Colonic mucosa (tissue), 4 donors: ENCODE data around the gene RFX3. TPM values are rescaled to one million over a fixed set of nuclear protein-coding genes. Genes with fewer than 3 reads are reported as not detected.

Experiments used
- DNase-seq: peaks from one replicate; pipeline ENCODE4 v3.0.0-alpha.2; 2020
- H3K27ac ChIP-seq: fragments of 200-600 bp; one replicate; pipeline ENCODE4 v1.8.0; 2021
- H3K27me3 ChIP-seq: fragments of 200-600 bp; one replicate; pipeline ENCODE4 v1.8.0; 2021
- H3K36me3 ChIP-seq: fragments of 200-600 bp; one replicate; pipeline ENCODE4 v1.8.0; 2021
- H3K4me1 ChIP-seq: fragments of 200-600 bp; one replicate; pipeline ENCODE4 v1.8.0; 2021; ENCODE audit warnings: mild to moderate bottlenecking
- H3K4me3 ChIP-seq: fragments of 200-600 bp; one replicate; pipeline ENCODE4 v1.8.0; 2021
- H3K9ac ChIP-seq, 2 donors: one replicate each; pipeline ENCODE4 v1.7.0; 2013; ENCODE audit warnings: control low read depth in 2 of 2, low read depth in 2 of 2, low read length in 2 of 2
- H3K9me3 ChIP-seq: fragments of 200-600 bp; one replicate; pipeline ENCODE4 v1.8.0; 2021
- intact Hi-C: fragments of 100-400 bp; cut with DNase I; formaldehyde crosslinking; loops from one replicate; pipeline ENCODE4 v1.14.1; 2022
- total RNA-seq, 2 donors: library from RNA; stranded (reverse); fragmentation: NEBNext Ultra II Directional in 1 of 2; extraction: Animal tissue kit (Norgen Biotek cat#: 25700) in 1 of 2; gene quantifications; one replicate each; pipeline ENCODE4 v1.2.1, GENCODE V29; 2021
- TF ChIP-seq, protein P1 (sequence below): fragments of 200-600 bp; IDR thresholded peaks from one replicate; pipeline ENCODE4 v1.8.0; 2022; ENCODE audit warnings: antibody characterized with exemption, mild to moderate bottlenecking
- donor health status: healthy.
- donor health status: DM: no; HTN: no; CAD: no.
- donor health status: DM: no; HTN: no; CAD: no.

The RFX3 gene
- total RNA-seq, 2 donors from 2014 or later, result 9.8 to 12.1 TPM

DNA sequence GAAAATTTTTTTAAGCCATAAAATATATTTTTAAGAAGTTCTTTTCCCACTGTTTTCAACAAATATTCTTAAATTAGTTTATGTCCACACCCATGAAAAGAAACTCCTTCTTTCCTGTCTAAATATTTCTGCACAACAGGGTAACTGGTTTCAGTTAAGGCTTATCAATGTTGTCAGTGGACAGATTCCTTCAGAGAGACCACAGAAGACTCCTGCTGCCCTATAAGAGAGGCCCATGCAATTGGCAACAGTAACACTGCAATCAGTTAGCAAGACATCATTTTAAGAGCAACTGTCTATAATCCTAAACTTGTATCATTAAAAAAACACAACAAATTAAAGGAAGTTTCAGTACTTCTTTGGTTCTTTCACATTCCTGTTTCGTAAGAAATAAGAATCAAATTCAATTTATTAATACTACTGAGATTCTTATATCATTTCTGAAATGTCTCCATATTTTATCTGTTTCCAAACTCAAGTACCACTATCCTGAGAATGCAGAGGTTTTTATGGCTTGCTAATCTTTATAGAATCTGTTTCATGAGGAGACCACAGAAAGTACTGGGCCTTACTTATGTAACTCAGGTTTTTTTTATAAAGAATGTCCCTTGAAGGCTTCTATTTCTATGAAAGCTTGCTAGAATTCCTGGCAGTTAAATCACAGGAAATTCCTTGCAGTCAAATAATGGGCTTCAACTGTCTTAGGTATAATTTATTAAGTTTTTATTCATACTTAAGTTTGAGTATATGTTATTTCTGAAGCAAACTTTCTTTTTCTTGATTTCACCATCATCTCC, 240.2 kb downstream of the RFX3 start:
- Histone ChIP-seq H3K36me3 (no peaks in the 10 kb centered on the region), H3K4me3 (no peak overlapping the region), H3K9ac (no peak overlapping the region), H3K27ac (no peak overlapping the region), H3K4me1 (no peaks in the 10 kb centered on the region), H3K9me3 (no peaks in the 10 kb centered on the region), H3K27me3 (no peaks in the 10 kb centered on the region)
- TF ChIP-seq, protein P1, sequence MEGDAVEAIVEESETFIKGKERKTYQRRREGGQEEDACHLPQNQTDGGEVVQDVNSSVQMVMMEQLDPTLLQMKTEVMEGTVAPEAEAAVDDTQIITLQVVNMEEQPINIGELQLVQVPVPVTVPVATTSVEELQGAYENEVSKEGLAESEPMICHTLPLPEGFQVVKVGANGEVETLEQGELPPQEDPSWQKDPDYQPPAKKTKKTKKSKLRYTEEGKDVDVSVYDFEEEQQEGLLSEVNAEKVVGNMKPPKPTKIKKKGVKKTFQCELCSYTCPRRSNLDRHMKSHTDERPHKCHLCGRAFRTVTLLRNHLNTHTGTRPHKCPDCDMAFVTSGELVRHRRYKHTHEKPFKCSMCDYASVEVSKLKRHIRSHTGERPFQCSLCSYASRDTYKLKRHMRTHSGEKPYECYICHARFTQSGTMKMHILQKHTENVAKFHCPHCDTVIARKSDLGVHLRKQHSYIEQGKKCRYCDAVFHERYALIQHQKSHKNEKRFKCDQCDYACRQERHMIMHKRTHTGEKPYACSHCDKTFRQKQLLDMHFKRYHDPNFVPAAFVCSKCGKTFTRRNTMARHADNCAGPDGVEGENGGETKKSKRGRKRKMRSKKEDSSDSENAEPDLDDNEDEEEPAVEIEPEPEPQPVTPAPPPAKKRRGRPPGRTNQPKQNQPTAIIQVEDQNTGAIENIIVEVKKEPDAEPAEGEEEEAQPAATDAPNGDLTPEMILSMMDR, result no peak
- intact Hi-C loops, result no loop called here
- no peak for DNase-seq

DNA sequence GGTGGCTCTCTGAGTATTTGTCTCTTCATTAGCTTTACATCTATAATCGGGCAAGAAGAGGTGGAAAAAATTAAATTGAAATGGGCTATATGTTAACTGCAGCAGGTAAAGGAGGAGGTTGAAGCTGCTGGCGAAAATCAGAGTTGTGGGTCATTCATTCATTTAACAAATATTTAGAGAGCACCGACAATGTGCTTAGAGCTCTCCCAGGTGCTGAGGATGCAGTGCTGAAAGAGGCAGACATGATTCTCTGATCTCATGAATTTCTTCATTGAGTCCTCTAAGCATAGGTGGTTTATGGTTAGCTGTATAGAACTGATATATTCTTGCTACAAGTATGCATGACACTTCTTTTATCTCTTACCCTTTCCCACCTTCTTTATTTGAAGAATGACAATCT, 243.4 kb downstream of the RFX3 start:
- no peak for DNase-seq
- Histone ChIP-seq H3K4me3 (no peak overlapping the region), H3K4me1 (no peaks in the 10 kb centered on the region), H3K36me3 (no peaks in the 10 kb centered on the region), H3K27ac (no peak overlapping the region), H3K9ac (no peak overlapping the region), H3K27me3 (no peaks in the 10 kb centered on the region), H3K9me3 (no peaks in the 10 kb centered on the region)
- TF ChIP-seq, protein P1, result no peak
- intact Hi-C loops, result no loop called here

DNA sequence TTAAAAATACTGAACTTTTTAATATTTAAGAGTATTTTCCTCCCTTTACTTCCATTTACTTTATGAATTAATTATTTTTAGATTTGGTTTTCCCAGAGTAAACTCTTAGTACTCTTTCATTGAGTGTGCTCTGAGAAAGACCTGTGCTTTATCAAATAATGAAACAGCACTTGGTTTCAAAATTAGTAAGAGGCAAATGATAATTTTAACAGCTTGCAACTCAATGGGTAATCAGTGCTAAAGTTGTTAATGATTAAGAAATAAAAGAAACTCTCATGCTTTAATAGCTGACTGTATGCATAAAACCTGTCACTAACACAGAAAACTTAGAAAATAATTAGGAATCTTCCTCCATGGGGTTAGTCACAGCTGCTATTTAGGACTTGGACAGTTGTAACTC, 244.4 kb downstream of the RFX3 start:
- Histone ChIP-seq H3K27me3 (no peaks in the 10 kb centered on the region), H3K36me3 (no peaks in the 10 kb centered on the region), H3K27ac (no peak overlapping the region), H3K4me3 (no peak overlapping the region), H3K4me1 (no peaks in the 10 kb centered on the region), H3K9ac (no peak overlapping the region), H3K9me3 (no peaks in the 10 kb centered on the region)
- no peak for DNase-seq
- intact Hi-C loops, result no loop called here
- TF ChIP-seq, protein P1, result no peak

DNA sequence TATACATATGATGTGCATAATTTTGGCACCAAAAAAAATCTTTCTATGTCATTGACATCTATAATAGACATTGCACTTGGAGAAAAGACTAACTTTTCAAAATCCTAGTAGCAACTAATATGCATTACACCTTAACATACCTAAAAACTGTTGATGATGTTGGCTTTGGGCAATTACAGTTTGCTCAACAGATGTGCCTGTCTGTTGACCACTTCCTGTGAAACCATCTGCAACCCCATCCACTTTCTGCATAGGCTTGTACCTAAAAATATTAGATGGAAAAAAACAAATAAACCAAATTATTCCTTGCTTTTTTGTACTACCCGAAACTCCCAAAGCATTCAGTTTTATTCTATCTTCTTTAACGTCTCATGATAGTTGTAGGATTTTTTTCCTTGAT, 248.6 kb downstream of the RFX3 start:
- TF ChIP-seq, protein P1, result no peak
- H3K27ac ChIP-seq, result no peak overlapping the region
- H3K27me3 ChIP-seq, result no peaks in the 10 kb centered on the region
- H3K9ac ChIP-seq, result no peak overlapping the region
- intact Hi-C loops, result no loop called here
- no peak overlapping the region for H3K4me3 ChIP-seq
- no peak for DNase-seq
- no peaks in the 10 kb centered on the region for H3K9me3 ChIP-seq
- no peaks in the 10 kb centered on the region for H3K4me1 ChIP-seq
- no peaks in the 10 kb centered on the region for H3K36me3 ChIP-seq

DNA sequence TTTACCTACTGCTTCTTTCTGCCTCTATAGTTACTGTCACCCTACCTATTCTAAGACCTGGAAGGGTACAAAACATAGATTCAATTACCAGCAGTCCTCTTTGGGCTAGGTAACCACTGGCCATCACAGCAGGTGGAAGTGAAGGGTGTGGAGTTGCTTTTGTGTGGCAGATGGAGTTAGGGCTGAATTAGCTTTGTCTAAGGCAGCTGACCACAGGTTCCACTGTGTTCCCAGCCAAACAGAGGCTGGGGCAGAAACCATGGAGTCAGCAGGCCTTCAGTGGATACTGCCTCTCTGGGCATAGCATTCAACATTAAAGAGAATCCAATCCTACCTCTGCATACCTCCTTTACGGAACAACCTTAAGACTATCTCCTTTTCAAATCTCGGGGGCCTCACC, 254.2 kb downstream of the RFX3 start:
- Histone ChIP-seq H3K27ac (no peak overlapping the region), H3K27me3 (no peaks in the 10 kb centered on the region), H3K4me3 (no peak overlapping the region), H3K9ac (no peak overlapping the region), H3K9me3 (no peaks in the 10 kb centered on the region), H3K4me1 (no peaks in the 10 kb centered on the region), H3K36me3 (no peaks in the 10 kb centered on the region)
- no peak for DNase-seq
- TF ChIP-seq, protein P1, result no peak
- intact Hi-C loops, result no loop called here
